ENCODE data around the gene RTN1.

The RTN1 gene

DNA sequence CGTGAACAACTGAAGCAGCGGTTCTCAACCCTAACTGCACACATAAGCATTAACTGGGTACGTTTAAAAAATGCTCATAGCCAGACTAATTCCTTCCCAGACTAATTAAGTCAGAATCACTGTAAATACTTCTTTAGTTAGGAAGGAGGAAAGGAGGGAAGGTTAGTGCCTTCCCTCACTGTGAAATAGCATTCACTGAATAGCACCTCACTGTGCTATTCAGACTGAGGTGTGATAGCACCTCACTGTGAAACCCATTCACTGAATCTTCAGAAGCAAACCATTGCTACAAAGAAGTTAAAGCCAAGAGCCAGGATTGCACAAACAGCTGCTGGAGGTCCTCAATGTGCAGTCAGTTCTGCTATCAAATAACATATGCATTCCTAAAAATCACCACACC lies 58.8 kb downstream of the RTN1 start:
- no peak for DNase-seq (ENCODE audit: low read depth)
- TF ChIP-seq, protein P1, sequence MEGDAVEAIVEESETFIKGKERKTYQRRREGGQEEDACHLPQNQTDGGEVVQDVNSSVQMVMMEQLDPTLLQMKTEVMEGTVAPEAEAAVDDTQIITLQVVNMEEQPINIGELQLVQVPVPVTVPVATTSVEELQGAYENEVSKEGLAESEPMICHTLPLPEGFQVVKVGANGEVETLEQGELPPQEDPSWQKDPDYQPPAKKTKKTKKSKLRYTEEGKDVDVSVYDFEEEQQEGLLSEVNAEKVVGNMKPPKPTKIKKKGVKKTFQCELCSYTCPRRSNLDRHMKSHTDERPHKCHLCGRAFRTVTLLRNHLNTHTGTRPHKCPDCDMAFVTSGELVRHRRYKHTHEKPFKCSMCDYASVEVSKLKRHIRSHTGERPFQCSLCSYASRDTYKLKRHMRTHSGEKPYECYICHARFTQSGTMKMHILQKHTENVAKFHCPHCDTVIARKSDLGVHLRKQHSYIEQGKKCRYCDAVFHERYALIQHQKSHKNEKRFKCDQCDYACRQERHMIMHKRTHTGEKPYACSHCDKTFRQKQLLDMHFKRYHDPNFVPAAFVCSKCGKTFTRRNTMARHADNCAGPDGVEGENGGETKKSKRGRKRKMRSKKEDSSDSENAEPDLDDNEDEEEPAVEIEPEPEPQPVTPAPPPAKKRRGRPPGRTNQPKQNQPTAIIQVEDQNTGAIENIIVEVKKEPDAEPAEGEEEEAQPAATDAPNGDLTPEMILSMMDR (IDR thresholded peaks at IDR 0.05; ENCODE audit: insufficient read depth, low read depth, low read length, missing control alignments): no peak
- H3K4me3 ChIP-seq (ENCODE audit: low read length): no peak overlapping the region

DNA sequence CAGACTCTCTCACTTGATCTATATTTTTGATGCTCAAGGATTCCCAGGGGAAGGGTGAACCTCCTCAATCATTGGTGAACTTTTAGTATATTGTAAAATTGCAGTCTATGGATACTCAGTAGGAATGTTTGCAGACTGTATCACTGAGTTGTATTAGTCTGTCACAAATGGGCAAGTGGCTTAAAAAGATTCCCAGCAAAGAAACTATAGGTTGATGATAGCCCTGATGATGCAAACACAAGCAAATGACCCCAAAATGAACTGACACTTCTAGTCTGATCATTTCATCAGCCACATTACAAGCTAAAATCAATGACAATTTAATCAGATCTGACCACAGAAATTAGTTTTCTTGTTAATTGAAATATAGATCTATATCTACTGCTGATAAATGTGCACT lies 59.5 kb downstream of the RTN1 start:
- TF ChIP-seq, protein P1 (IDR thresholded peaks at IDR 0.05; ENCODE audit: insufficient read depth, low read depth, low read length, missing control alignments): no peak
- no peak overlapping the region for H3K4me3 ChIP-seq (ENCODE audit: low read length)
- DNase-seq (ENCODE audit: low read depth): no peak

GRCh38 chr14:59803052-59803540 lies 67.5 kb downstream of the RTN1 start:
- TF ChIP-seq, protein P1 (IDR thresholded peaks at IDR 0.05; ENCODE audit: insufficient read depth, low read depth, low read length, missing control alignments): no peak
- DNase-seq (ENCODE audit: low read depth): no peak
- H3K4me3 ChIP-seq (ENCODE audit: low read length): no peak overlapping the region

- DNase-seq (ENCODE audit: low read depth): no peak
- no peak overlapping the region for H3K4me3 ChIP-seq (ENCODE audit: low read length)
- TF ChIP-seq, protein P1 (IDR thresholded peaks at IDR 0.05; ENCODE audit: insufficient read depth, low read depth, low read length, missing control alignments): no peak
Observed at GRCh38 chr14:59788176-59788575, 82.4 kb downstream of the RTN1 start.

DNA sequence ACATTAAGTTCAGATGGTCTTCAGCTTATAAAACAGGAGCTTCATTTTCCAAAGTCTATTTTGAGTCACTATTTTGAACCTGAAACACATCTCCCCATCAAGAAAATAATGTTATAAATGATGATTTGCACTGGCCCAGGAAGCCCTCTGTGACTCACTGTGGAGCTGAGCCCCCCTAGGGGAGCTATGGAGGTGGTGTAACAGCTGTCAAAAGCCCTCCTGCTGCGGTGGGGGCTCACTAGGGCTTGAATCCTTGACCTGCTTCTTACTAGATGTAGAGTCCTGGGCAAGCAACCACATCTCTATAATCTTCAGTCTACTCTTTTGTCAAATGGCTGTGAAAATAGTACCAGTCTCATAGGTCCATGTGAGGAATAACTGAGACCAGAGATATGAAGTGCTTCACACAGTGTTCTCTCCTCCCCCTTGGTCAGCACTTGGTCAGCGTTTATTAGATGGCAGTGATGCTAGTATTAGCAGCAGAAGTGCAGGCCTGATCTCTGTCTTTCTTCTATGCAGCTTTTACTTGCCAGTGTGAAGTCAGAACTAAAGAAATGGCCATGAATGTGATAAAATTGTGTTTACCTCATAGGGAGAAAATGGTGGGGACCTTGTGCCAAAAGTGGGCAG lies 83.4 kb downstream of the RTN1 start:
- no peak overlapping the region for H3K4me3 ChIP-seq (ENCODE audit: low read length)
- DNase-seq (ENCODE audit: low read depth): no peak
- TF ChIP-seq, protein P1 (IDR thresholded peaks at IDR 0.05; ENCODE audit: insufficient read depth, low read depth, low read length, missing control alignments): no peak

- no peak overlapping the region for H3K4me3 ChIP-seq (ENCODE audit: low read length)
- TF ChIP-seq, protein P1 (IDR thresholded peaks at IDR 0.05; ENCODE audit: insufficient read depth, low read depth, low read length, missing control alignments): no peak
- DNase-seq (ENCODE audit: low read depth): no peak
Observed at GRCh38 chr14:59785629-59786028, 84.9 kb downstream of the RTN1 start.

DNA sequence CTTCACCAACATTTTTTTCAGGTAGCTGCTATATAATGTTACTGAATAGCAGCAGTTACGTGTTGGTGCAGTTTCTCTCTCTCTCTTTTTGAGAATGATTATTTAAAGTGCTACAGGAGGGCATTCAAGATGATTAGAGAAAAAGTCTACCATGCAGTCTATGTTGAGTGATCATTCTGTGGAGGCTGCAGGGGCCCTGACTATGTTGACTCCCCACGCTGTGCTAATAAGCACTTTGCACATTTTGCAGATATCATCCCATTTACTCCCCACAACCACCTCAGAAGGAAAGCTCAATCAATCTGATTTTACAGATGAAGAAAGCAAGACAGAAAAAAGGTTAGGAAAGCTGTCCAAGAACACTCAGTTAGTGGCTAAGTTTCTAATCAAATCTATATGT lies 87.8 kb downstream of the RTN1 start:
- DNase-seq (ENCODE audit: low read depth): no peak
- H3K4me3 ChIP-seq (ENCODE audit: low read length): no peak overlapping the region
- TF ChIP-seq, protein P1 (IDR thresholded peaks at IDR 0.05; ENCODE audit: insufficient read depth, low read depth, low read length, missing control alignments): no peak

All from epithelial cell of esophagus (primary cell).